Activated T-cell treated with anti-CD3 and anti-CD28 coated beads, Interleukin-2, amount 50 U/mL, for 4 hours (primary cell): ENCODE results near the gene DPP6. TPM values are rescaled to one million over a fixed set of nuclear protein-coding genes. Genes with fewer than 3 reads are reported as not detected.

Source experiments
- ATAC-seq, 2 donors: fragments of 200-7000 bp; cut with Tn5 transposase; one replicate each; pipeline ENCODE4 v1.10.0; 2021
- DNase-seq: peaks from one replicate; pipeline ENCODE4 v3.0.0-alpha.2; 2020
- H3K27me3 Mint-ChIP-seq: one replicate; pipeline ENCODE4 v1.8.0; 2021; ENCODE audit warnings: low read depth, mixed read lengths
- H3K36me3 Mint-ChIP-seq: one replicate; pipeline ENCODE4 v1.8.0; 2022; ENCODE audit warnings: mixed read lengths; ENCODE audit not compliant: insufficient read depth
- H3K4me1 Mint-ChIP-seq: one replicate; pipeline ENCODE4 v1.8.0; 2021; ENCODE audit warnings: low read depth, mixed read lengths
- H3K4me3 Mint-ChIP-seq: one replicate; pipeline ENCODE4 v1.8.0; 2021; ENCODE audit warnings: mild to moderate bottlenecking, moderate library complexity, mixed read lengths
- H3K9me3 Mint-ChIP-seq: one replicate; pipeline ENCODE4 v1.8.0; 2021; ENCODE audit warnings: mixed read lengths
- total RNA-seq, 3 donors: library from RNA; stranded (reverse); gene quantifications; one replicate each; pipeline ENCODE4 v1.2.1, GENCODE V29; 2021

The DPP6 gene
- total RNA-seq, 3 donors from 2014 or later = not detected

GRCh38 chr7:154777489-154777888, 725.3 kb downstream of the DPP6 start:
- H3K27me3 Mint-ChIP-seq = no peaks in the 10 kb centered on the region
- peaks cover 6% of the 10 kb centered on the region for H3K4me1 Mint-ChIP-seq
- H3K9me3 Mint-ChIP-seq = peaks cover 6% of the 10 kb centered on the region
- ATAC-seq (no peak), DNase-seq (no peak)
- H3K4me3 Mint-ChIP-seq = no peak overlapping the region
- no peaks in the 10 kb centered on the region for H3K36me3 Mint-ChIP-seq

- no peak for ATAC-seq
- no peaks in the 10 kb centered on the region for H3K27me3 Mint-ChIP-seq
- no peak overlapping the region for H3K4me3 Mint-ChIP-seq
- no peak for DNase-seq
- peaks cover 6% of the 10 kb centered on the region for H3K4me1 Mint-ChIP-seq
- H3K36me3 Mint-ChIP-seq = no peaks in the 10 kb centered on the region
- peaks cover 6% of the 10 kb centered on the region for H3K9me3 Mint-ChIP-seq
Observed at GRCh38 chr7:154777908-154778307, 725.7 kb downstream of the DPP6 start.

- Mint-ChIP-seq H3K9me3 (peaks cover 20% of the 10 kb centered on the region), H3K4me3 (no peak overlapping the region)
- ATAC-seq = no peak
Observed at GRCh38 chr7:154781369-154782303, 729.4 kb downstream of the DPP6 start.

DNA sequence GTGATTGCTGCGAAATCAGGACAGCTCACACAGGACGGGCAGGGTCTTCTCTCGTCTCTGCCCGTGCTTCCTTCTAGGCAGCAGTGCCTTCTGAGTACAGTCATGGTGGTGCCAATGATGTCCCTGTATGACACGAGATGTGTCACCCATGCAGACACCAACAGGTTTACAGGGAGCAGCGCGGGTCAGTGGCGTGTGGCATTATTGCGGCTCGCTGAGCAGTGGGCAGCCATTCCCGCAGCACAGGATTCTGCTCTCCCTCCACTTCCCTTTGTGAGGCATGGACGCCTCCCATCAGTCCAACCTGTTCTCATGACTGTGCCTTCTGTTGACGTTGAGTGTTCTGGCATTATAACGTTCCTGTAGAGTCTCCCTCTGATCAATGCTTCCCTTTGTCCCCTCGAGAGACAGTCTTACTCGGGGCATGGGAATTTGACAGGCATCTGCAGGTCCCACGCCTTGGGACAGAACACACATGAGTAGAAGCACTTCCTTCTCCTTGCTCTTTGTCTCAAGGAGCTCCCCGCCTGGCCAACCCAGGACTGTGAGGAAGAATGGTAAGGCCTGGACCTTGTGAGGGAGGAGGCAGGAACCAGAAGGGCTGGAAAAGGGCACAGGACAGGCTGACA, 731.2 kb downstream of the DPP6 start:
- ATAC-seq = no peak
- Mint-ChIP-seq H3K36me3 (no peaks in the 10 kb centered on the region), H3K4me3 (no peak overlapping the region), H3K27me3 (no peaks in the 10 kb centered on the region), H3K9me3 (peaks cover 23% of the 10 kb centered on the region), H3K4me1 (no peaks in the 10 kb centered on the region)
- DNase-seq = no peak

More at GRCh38 chr7:154781369-154782303, 729.4 kb downstream of the DPP6 start:
- H3K27me3 Mint-ChIP-seq = no peaks in the 10 kb centered on the region
- no peak for DNase-seq
- peaks cover 1% of the 10 kb centered on the region for H3K4me1 Mint-ChIP-seq
- H3K36me3 Mint-ChIP-seq = no peaks in the 10 kb centered on the region

GRCh38 chr7:154785898-154786297, 733.7 kb downstream of the DPP6 start:
- Mint-ChIP-seq H3K27me3 (peaks cover 9% of the 10 kb centered on the region), H3K4me1 (no peaks in the 10 kb centered on the region), H3K9me3 (peaks cover 25% of the 10 kb centered on the region), H3K4me3 (no peak overlapping the region), H3K36me3 (no peaks in the 10 kb centered on the region)
- ATAC-seq = no peak
- no peak for DNase-seq

- ATAC-seq (no peak), DNase-seq (no peak)
- Mint-ChIP-seq H3K9me3 (peaks cover 25% of the 10 kb centered on the region), H3K4me3 (no peak overlapping the region), H3K36me3 (no peaks in the 10 kb centered on the region), H3K4me1 (no peaks in the 10 kb centered on the region), H3K27me3 (peaks cover 13% of the 10 kb centered on the region)
Observed at GRCh38 chr7:154789404-154789803, 737.2 kb downstream of the DPP6 start.

DNA sequence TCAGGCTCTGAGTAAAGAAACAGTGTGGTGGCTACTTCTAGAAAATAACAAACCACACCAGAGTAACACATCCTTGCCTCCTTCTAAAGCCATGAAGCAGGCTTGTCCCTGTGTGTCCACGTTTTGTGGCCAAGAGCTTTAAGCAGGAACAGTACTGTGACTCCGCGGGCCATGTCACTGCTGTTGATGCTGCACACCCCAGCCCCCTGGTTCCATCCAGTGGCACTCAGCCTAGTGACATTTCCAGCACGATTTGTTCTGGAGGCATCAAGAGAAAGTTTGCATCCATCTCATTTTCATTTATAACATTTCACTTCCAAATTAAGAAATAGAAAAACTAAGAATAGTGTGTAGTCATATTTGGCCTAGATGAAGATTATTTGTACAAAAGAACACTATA, 739.4 kb downstream of the DPP6 start:
- Mint-ChIP-seq H3K4me3 (no peak overlapping the region), H3K36me3 (no peaks in the 10 kb centered on the region), H3K9me3 (peaks cover 10% of the 10 kb centered on the region), H3K27me3 (peaks cover 17% of the 10 kb centered on the region), H3K4me1 (no peaks in the 10 kb centered on the region)
- DNase-seq (no peak), ATAC-seq (no peak)

- Mint-ChIP-seq H3K27me3 (peaks cover 17% of the 10 kb centered on the region), H3K4me1 (no peaks in the 10 kb centered on the region), H3K9me3 (peaks cover 8% of the 10 kb centered on the region), H3K4me3 (no peak overlapping the region), H3K36me3 (no peaks in the 10 kb centered on the region)
- DNase-seq = no peak
- ATAC-seq = no peak
Observed at GRCh38 chr7:154792436-154793055, 740.3 kb downstream of the DPP6 start.

DNA sequence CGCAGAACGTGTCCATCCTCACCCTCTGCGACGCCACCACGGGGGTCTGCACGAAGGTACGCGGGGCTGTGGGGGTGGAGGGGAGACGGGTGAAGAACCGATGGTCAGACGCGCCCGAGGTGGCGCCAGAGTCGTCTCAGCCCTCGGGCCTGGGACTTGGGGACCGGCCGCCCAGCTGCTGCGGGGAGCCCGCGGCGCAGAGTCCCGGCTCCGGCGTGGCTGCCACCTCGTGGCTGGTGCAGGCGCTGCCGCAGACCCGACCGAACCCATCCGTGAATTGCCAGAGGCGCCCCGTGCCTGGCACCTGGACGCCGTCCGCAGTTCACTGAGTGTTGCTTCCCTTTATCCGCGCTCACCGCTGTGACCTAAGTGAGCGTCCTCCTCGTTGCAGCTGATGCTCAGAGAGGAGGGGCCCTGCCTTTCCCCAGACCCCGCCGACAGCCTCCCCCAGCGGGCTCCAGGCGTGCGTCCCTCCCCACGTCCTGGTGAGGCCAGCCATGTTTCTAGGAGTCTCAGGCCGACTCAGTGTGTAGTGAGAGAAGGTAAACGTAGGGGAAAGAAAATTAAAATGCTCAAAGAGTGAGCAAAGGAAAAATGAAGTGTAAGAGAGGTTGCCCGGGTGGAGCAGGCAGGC, 742.1 kb downstream of the DPP6 start:
- DNase-seq (no peak), ATAC-seq (no peak)
- peaks cover 10% of the 10 kb centered on the region for H3K27me3 Mint-ChIP-seq
- H3K4me1 Mint-ChIP-seq = no peaks in the 10 kb centered on the region
- no peaks in the 10 kb centered on the region for H3K36me3 Mint-ChIP-seq
- H3K4me3 Mint-ChIP-seq = no peak overlapping the region
- H3K9me3 Mint-ChIP-seq = peaks cover under 1% of the 10 kb centered on the region

DNA sequence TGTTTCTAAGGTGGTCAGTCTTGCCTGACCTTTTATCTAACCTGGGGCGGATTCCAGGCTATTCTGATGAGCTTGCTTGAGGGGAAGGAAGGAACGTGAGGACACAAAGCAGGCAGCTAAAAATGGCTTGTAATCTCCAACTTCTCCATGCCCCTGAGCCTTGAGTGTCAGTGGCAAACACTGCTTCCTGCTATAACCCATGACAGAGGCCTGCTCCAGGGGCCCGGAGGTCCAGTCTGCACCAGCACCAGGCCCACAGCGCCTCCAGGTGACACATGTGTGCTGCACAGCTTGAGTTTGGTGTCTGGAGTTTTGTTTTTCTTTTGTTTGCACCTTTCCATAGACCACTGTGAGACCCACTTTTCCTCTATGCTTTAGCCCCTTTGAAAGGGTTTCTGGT, 742.8 kb downstream of the DPP6 start:
- no peaks in the 10 kb centered on the region for H3K9me3 Mint-ChIP-seq
- H3K36me3 Mint-ChIP-seq = no peaks in the 10 kb centered on the region
- peaks cover 8% of the 10 kb centered on the region for H3K27me3 Mint-ChIP-seq
- H3K4me3 Mint-ChIP-seq = no peak overlapping the region
- ATAC-seq = no peak
- H3K4me1 Mint-ChIP-seq = no peaks in the 10 kb centered on the region
- DNase-seq = no peak

- no peaks in the 10 kb centered on the region for H3K36me3 Mint-ChIP-seq
- no peak overlapping the region for H3K4me3 Mint-ChIP-seq
- H3K27me3 Mint-ChIP-seq = peaks cover 8% of the 10 kb centered on the region
- H3K4me1 Mint-ChIP-seq = no peaks in the 10 kb centered on the region
- ATAC-seq (no peak), DNase-seq (no peak)
- no peaks in the 10 kb centered on the region for H3K9me3 Mint-ChIP-seq
Observed at GRCh38 chr7:154795437-154795836, 743.2 kb downstream of the DPP6 start.

GRCh38 chr7:154804449-154804848, 752.3 kb downstream of the DPP6 start:
- no peak for DNase-seq
- H3K4me3 Mint-ChIP-seq = no peak overlapping the region
- no peaks in the 10 kb centered on the region for H3K9me3 Mint-ChIP-seq
- no peaks in the 10 kb centered on the region for H3K4me1 Mint-ChIP-seq
- ATAC-seq = no peak
- no peaks in the 10 kb centered on the region for H3K36me3 Mint-ChIP-seq
- H3K27me3 Mint-ChIP-seq = no peaks in the 10 kb centered on the region

DNA sequence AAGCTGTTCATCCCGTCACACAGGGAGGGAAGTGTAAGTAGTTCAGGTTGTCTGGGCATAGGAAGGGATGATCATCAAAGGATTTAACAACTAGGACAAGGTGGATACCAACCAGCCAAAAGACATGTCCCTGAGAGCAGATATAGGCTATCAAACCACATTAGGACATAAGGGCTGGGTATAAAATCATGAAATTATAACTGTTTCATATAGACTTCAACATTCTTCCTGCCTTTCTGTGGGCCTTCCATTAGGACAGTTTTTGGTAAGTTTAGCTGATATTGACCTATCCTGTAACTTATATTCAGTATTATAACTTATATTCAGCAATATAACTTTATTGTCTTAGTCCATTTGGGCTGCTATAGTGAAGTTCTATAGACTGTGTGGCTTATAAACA, 759.8 kb downstream of the DPP6 start:
- H3K9me3 Mint-ChIP-seq = peaks cover 16% of the 10 kb centered on the region
- no peaks in the 10 kb centered on the region for H3K27me3 Mint-ChIP-seq
- H3K4me1 Mint-ChIP-seq = no peaks in the 10 kb centered on the region
- no peaks in the 10 kb centered on the region for H3K36me3 Mint-ChIP-seq
- DNase-seq (no peak), ATAC-seq (no peak)
- H3K4me3 Mint-ChIP-seq = no peak overlapping the region

- Mint-ChIP-seq H3K4me1 (no peaks in the 10 kb centered on the region), H3K4me3 (no peak overlapping the region), H3K27me3 (no peaks in the 10 kb centered on the region), H3K9me3 (peaks cover 8% of the 10 kb centered on the region), H3K36me3 (no peaks in the 10 kb centered on the region)
- ATAC-seq (no peak), DNase-seq (no peak)
Observed at GRCh38 chr7:154817224-154817896, 765.2 kb downstream of the DPP6 start.
